ENCODE results near the gene LRIG1.

LRIG1 gene

GRCh38 chr3:66401675-66402491 lies 98.9 kb downstream of the LRIG1 start:
- DNase-seq (ENCODE audit: low read depth): no peak

- no peak for DNase-seq (ENCODE audit: low read depth)
Measured at GRCh38 chr3:66401157-66401550, 99.7 kb downstream of the LRIG1 start.

GRCh38 chr3:66400411-66401156 lies 100.2 kb downstream of the LRIG1 start:
- DNase-seq (ENCODE audit: low read depth): no peak

DNA sequence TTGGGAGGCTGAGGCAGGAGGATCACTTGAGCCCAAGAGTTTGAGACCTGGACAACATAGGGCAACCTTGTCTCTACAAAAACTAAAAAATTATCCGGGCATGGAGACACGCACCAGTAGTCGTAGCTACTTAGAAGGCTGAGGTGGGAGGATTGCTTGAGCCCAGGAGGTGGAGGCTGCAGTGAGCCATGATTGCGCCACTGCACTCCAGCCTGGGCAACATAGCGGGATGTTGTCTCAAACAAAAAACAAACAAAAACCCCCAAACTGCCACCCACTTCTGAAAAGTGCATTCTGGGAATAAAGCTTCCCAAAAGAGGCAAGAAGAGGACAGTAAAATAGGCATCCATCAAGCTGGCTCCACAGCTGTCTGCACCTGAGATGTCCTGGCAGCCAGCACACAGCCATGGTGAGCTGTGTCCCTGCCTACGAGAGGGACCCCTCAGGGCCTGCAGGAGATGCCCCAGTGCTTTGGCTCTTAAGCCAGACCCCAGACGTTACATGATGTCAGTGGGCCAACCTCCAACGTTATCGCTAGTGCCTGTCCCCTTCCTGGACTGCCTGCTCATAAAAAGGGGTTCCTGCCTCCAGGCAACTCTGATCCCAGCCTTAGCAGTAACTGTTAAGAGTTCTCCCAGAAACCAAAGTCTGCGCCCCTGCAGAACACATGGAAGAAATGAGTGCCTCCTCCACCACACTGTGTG lies 101.1 kb downstream of the LRIG1 start:
- DNase-seq (ENCODE audit: low read depth): no peak

DNA sequence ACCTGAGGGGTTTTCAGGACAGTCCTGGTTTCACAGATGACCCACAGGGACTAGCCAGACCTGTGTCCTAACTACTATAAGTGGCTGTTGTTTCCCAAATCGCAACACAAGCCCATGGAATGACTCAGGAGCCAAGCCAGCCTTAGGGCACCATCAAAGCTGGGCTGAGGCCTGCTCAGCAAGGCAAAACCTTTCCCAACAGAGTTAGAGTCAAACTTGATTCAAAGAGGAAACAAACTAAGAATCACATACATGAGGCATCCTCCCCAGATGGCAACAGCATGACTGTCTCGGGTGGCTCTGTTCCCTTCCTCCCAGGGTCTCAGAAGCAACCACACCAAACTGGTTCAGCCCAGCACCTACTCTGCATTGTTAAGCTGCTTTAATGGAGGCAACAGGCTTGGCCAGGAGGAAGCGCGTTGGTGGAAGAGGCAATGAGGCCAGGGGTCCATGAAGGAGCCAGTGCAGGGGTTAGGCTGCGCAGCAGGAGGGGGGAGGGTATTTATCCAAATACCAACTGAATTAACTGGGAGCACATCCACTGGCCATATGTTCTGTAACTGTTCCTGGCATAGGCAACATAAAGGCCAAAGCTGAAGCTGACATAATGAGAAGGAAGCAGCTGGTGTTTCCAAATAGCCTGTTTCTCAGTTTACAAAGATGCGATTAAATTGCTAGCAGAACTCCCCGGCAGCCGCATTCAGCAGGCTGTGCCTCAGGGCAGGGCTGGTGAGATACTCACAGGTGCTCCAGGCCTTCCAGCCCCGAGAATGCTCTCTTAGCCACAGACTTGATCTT lies 102.4 kb downstream of the LRIG1 start:
- no peak for DNase-seq (ENCODE audit: low read depth)

- no peak for DNase-seq (ENCODE audit: low read depth)
Measured at GRCh38 chr3:66397745-66398144, 103.1 kb downstream of the LRIG1 start.

DNA sequence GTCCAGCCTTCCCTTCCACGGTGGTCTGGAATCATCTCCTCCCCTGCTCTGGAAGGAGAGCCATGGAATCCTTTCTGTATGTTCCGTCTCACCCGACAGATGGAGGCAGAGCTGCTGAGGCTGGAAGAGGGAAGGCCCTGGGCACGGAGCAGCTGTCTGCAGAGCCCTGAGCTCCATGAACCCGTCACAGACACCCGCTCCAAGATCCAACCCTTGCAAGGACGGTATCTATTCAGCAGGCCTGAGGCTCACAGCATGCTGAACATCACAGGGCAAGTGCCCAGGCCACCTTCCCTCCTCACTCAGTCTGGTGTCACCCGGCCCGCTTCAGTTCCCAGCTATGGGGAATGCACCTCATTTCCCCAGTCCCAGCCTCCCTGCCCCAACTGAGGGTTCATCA lies 103.9 kb downstream of the LRIG1 start:
- no peak for DNase-seq (ENCODE audit: low read depth)

DNA sequence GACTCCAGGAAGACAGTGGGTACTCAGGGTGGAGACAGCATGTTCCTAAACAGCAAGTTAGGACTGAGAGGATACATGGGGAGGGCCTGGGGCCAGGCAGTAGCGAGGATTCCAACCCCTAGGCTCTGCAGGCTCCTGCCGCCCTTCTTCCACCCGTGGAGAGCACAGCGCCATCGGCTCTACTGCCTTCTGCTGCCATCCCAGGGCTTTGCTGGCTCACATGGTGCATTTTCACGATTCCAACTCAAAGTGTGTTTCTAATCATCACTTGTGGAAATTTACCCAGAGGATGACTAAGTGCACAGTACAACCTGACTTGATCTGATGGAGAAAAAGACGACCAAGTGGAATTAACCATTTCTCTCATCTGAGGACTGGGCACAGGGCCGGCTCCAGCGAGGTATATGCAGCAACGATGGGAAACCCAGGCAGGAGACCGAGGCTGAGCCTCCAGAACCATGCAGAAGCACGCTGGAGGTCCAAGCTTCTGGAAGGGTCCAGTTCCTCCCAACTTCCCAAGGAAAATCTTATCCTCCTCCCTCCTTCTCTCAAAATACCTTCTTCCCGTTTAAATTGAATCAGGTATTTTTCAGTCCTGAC lies 104.6 kb downstream of the LRIG1 start:
- DNase-seq (ENCODE audit: low read depth): no peak

DNA sequence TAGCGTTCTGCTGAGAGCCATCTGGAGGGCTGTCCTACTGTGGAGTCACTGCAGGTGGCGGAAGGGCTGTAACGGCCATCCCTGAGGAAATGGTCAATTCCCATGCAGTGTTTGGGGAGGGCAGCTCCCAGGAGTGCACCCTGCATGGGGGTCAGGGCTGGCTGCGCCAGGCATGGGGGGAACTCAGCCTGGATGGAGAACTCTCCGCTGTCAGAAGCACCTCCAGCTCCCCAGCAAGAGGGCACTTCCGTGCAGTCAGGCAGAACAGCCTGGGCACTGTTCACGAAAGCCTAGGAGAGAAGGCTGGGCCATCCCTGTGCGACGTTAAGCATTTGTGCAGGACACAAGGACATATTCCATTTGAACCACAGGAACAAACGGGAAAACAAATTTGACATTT lies 105.2 kb downstream of the LRIG1 start:
- DNase-seq (ENCODE audit: low read depth): no peak

DNA sequence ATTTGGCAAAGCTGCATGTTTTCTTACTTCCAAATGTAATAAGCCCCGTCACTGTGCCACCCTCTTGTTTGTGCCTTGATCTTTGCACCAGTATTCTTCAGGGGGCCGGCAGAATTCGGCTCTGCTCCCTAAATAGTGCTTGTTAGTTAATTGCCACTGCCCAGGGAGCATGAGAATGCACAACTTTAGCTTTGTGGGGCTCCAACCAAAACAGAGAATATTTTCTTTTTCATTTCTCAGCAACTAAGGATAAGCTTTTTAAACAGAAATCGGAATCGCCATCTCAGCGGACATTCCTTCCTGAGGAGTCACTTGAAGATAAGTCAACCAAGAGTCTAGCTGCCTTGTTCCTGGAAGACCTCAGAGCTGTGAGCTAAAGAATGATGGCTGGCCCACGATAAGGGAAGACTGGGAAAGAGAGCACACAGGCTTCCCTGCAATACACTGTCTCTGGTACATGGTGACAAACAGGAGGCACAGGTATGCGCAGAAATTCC lies 106.0 kb downstream of the LRIG1 start:
- no peak for DNase-seq (ENCODE audit: low read depth)

DNA sequence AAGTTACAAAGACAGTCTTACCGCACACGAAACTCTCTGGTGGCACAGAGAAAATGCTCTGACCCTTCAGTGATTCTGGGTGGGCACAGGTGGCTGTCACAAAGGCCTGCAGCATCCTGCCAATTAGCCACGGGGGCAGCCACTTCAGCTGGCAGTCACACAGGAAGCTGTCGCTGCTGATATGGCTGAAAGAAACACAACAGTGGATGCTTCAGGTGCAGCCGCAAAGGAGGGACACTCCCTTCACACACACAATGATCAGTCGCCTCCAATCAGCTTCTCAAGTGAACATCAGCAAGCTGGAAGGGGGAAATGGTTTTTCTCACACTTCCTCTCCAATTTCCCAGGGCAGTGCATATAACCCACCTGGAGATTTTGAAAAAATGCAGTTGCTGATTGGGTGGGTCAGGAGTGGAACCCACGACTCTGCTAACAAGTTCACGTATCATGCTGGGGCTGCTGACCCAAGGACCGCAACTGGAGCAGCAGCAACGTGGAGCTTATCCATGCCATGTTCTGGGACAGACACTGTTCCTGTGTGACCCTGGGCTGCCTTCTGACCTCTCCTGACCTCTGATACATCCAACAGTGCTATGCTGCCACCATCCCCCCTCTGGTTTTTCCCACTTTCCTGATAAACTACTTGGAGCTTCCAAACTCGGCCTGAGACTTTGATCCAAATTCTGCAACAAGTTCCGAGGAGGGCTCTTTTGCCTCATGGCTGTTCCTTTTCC lies 106.6 kb downstream of the LRIG1 start:
- DNase-seq (ENCODE audit: low read depth): no peak

- no peak for DNase-seq (ENCODE audit: low read depth)
Measured at GRCh38 chr3:66393333-66394005, 107.4 kb downstream of the LRIG1 start.

DNA sequence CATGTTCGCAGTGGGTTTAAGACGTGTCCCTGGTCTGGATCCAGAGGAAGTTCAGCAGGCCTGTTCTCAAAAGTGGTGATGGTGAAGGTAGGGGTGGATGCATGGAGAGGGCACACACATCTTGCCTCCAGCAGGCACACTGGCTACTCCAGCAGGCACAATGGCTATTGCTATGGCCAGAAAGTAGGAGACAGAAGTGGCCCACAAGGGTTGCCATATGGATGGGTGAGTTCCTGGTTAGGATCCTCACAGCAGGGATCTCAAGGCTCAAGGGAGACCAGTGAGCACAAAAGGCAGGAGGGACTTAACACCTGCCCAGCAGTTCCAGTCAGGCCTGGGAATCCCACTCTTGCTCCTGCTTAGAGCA lies 107.9 kb downstream of the LRIG1 start:
- DNase-seq (ENCODE audit: low read depth): no peak

GRCh38 chr3:66392512-66392911 lies 108.3 kb downstream of the LRIG1 start:
- DNase-seq (ENCODE audit: low read depth): no peak

GRCh38 chr3:66390013-66390412 lies 110.8 kb downstream of the LRIG1 start:
- DNase-seq (ENCODE audit: low read depth): no peak

- no peak for DNase-seq (ENCODE audit: low read depth)
Measured at GRCh38 chr3:66386925-66387650, 113.7 kb downstream of the LRIG1 start.

- no peak for DNase-seq (ENCODE audit: low read depth)
Measured at GRCh38 chr3:66386011-66386924, 114.6 kb downstream of the LRIG1 start.

DNA sequence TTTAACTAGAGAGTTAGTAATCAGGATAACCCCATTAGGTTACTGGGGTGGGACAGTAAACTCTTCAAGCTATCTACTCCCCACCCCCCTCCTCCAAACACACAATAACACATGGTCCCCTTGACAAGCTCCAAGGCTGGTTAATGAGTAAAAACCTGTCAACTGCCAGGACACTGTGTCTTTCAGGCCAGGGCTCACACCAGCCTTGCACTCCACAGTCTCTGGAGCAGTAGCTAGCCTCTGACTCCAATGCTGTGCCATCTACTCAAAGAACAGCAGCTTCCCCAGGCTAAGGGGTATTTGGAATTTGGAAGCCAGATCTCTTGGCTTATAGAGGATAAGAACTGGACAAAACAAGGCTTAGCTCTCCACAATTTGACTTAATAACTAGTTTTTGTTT lies 115.8 kb downstream of the LRIG1 start:
- no peak for DNase-seq (ENCODE audit: low read depth)
